DND-41 (cell line): ENCODE data around the gene SLC27A2.

Experiments used
- ATAC-seq: fragments of 200-7000 bp; cut with Tn5 transposase; 3 replicates; pipeline ENCODE4 v1.9.1; 2021; ENCODE audit warnings: low read depth; ENCODE audit not compliant: insufficient read depth
- DNase-seq: peaks from one replicate; pipeline ENCODE4 v3.0.0-alpha.2; 2020
- H2AFZ ChIP-seq: 2 replicates; pipeline ENCODE4 v1.6.0; 2012; ENCODE audit warnings: low read depth, low read length
- H3K27ac ChIP-seq: 2 replicates; pipeline ENCODE4 v1.5.1; 2012; ENCODE audit warnings: low read length, inconsistent platforms
- H3K27me3 ChIP-seq: fragments of 200-600 bp; sonication (generic); 2 replicates; pipeline ENCODE4 v1.6.0; 2012; ENCODE audit warnings: low read length, mild to moderate bottlenecking, inconsistent platforms; ENCODE audit not compliant: insufficient read depth, poor library complexity
- H3K36me3 ChIP-seq: 2 replicates; pipeline ENCODE4 v1.5.1; 2012; ENCODE audit warnings: low read length, inconsistent platforms; ENCODE audit not compliant: insufficient read depth
- H3K4me1 ChIP-seq: 2 replicates; pipeline ENCODE4 v1.5.1; 2012; ENCODE audit warnings: mild to moderate bottlenecking, low read length; ENCODE audit not compliant: insufficient read depth
- H3K4me2 ChIP-seq: 2 replicates; pipeline ENCODE4 v1.6.0; 2012; ENCODE audit warnings: mild to moderate bottlenecking, moderate library complexity, low read length, inconsistent platforms; ENCODE audit not compliant: insufficient read depth
- H3K4me3 ChIP-seq, 2 experiments: fragments of 200-600 bp in 1 of 2; shearing (Covaris generic) in 1 of 2; 2 replicates each; pipeline ENCODE4 v1.5.1; 2012 to 2016; ENCODE audit warnings: inconsistent platforms in 2 of 2, low read length in 2 of 2, mild to moderate bottlenecking in 2 of 2, low read depth in 1 of 2, moderate library complexity in 1 of 2
- H3K79me2 ChIP-seq: 2 replicates; pipeline ENCODE4 v1.6.0; 2012; ENCODE audit warnings: low read length, inconsistent platforms; ENCODE audit not compliant: insufficient read depth
- H3K9ac ChIP-seq: 2 replicates; pipeline ENCODE4 v1.6.0; 2012; ENCODE audit warnings: low read depth, mild to moderate bottlenecking, inconsistent platforms, low read length, moderate library complexity
- H3K9me3 ChIP-seq: 2 replicates; pipeline ENCODE4 v1.5.1; 2012; ENCODE audit warnings: low read length, moderate library complexity, mild to moderate bottlenecking, inconsistent platforms; ENCODE audit not compliant: insufficient read depth, severe bottlenecking
- H4K20me1 ChIP-seq: 2 replicates; pipeline ENCODE4 v1.6.0; 2012; ENCODE audit warnings: low read length; ENCODE audit not compliant: insufficient read depth
- CTCF ChIP-seq: IDR thresholded peaks from 2 replicates; pipeline ENCODE4 v1.5.1; 2012; ENCODE audit warnings: borderline replicate concordance, low read length, moderate library complexity, mild to moderate bottlenecking; ENCODE audit not compliant: poor library complexity, severe bottlenecking; ENCODE audit errors: extremely low read depth
- EZH2 ChIP-seq: IDR thresholded peaks from 3 replicates; pipeline ENCODE4 v1.6.1; 2012; ENCODE audit warnings: borderline replicate concordance, low read depth, mild to moderate bottlenecking, moderate library complexity, low read length, inconsistent platforms; ENCODE audit not compliant: severe bottlenecking

Gene SLC27A2

GRCh38 chr15:50182219-50183013 is 420 bp downstream of the SLC27A2 start:
- no peak for DNase-seq
- Histone ChIP-seq H3K36me3 (no peaks in the 10 kb centered on the region), H3K27me3 (no peaks in the 10 kb centered on the region), H3K27ac (no peak overlapping the region), H3K9ac (no peak overlapping the region), H3K9me3 (no peaks in the 10 kb centered on the region), H3K4me2 (no peak overlapping the region), H3K4me3 (no peak overlapping the region), H3K79me2 (no peaks in the 10 kb centered on the region), H3K4me1 (no peaks in the 10 kb centered on the region), H4K20me1 (no peaks in the 10 kb centered on the region), H2AFZ (no peak overlapping the region)
- ATAC-seq = no peak
- TF ChIP-seq EZH2 (no peak), CTCF (no peak)

GRCh38 chr15:50183112-50183794 is 1.3 kb downstream of the SLC27A2 start:
- no peak overlapping the region for H3K27ac ChIP-seq
- H3K79me2 ChIP-seq = no peaks in the 10 kb centered on the region
- no peaks in the 10 kb centered on the region for H3K36me3 ChIP-seq
- no peak for ATAC-seq
- no peaks in the 10 kb centered on the region for H3K27me3 ChIP-seq
- no peaks in the 10 kb centered on the region for H3K9me3 ChIP-seq
- no peaks in the 10 kb centered on the region for H4K20me1 ChIP-seq
- no peak overlapping the region for H2AFZ ChIP-seq
- no peak for DNase-seq
- no peak overlapping the region for H3K9ac ChIP-seq
- H3K4me2 ChIP-seq = no peak overlapping the region
- H3K4me1 ChIP-seq = no peaks in the 10 kb centered on the region
- no peak for TF ChIP-seq CTCF
- TF ChIP-seq EZH2 = no peak
- H3K4me3 ChIP-seq = no peak overlapping the region

GRCh38 chr15:50184863-50185504 is 3.0 kb downstream of the SLC27A2 start:
- Histone ChIP-seq H3K27ac (no peak overlapping the region), H2AFZ (no peak overlapping the region), H3K79me2 (no peaks in the 10 kb centered on the region), H3K27me3 (no peaks in the 10 kb centered on the region), H3K9ac (no peak overlapping the region), H3K36me3 (no peaks in the 10 kb centered on the region), H3K9me3 (no peaks in the 10 kb centered on the region), H4K20me1 (no peaks in the 10 kb centered on the region), H3K4me1 (no peaks in the 10 kb centered on the region), H3K4me2 (no peak overlapping the region), H3K4me3 (no peak overlapping the region)
- TF ChIP-seq EZH2 (no peak), CTCF (no peak)
- DNase-seq (no peak), ATAC-seq (no peak)
